K562 (cell line): Measurements from ENCODE around the gene ZFAND6. TPM values are rescaled to one million over a fixed set of nuclear protein-coding genes. Genes with fewer than 3 reads are reported as not detected.

Experiments
- ATAC-seq: fragments of 200-7000 bp; cut with Tn5 transposase; 3 replicates; pipeline ENCODE4 v1.9.1; 2020; ENCODE audit warnings: moderate library complexity
- BruUV-seq: library from RNA; stranded (reverse); fragments of 400-500 nt; replicated peaks from 2 replicates; lab custom pipeline; 2021; lab: Mats Ljungman, UMichigan
- CTCF ChIA-PET: fragments of 300-600 bp; formaldehyde crosslinking; extraction: SDS; loops from one replicate; lab custom pipeline; 2021; ENCODE audit warnings: low intra/inter-chr PET ratio; lab: Yijun Ruan, JAX
- POLR2A ChIA-PET: fragments of 300-600, 350-650 bp; sonication (Branson Sonifier 250); formaldehyde crosslinking; extraction: SDS; loops from one replicate; lab custom pipeline; 2021; ENCODE audit warnings: antibody characterized with exemption, inconsistent platforms; lab: Yijun Ruan, JAX
- DNase-seq, 4 experiments: peaks; one replicate each; pipeline versions ENCODE4 v3.0.0 to v3.0.0-alpha.2; 2011 to 2018; ENCODE audit warnings: low spot score in 3 of 4, mixed read lengths in 3 of 4; ENCODE audit errors: extremely low read depth in 1 of 4
- FAIRE-seq: peaks from 2 replicates; lab custom pipeline; 2011; peaks lifted over from hg19 to GRCh38; lab: Jason Lieb, UNC
- H2AFZ ChIP-seq: 2 replicates; pipeline ENCODE4 v1.6.0; 2011; ENCODE audit warnings: low read depth, low read length, control low read depth, inconsistent platforms
- H3K27ac ChIP-seq: fragments of 200-600 bp; 3 replicates; pipeline ENCODE4 v1.8.0; 2011; ENCODE audit warnings: low read depth, mild to moderate bottlenecking, control low read depth, inconsistent platforms, low read length, moderate library complexity, mixed read lengths; ENCODE audit errors: extremely low read depth
- H3K27me3 ChIP-seq, 2 experiments: fragments of 300-600 bp in 1 of 2; 2 replicates in 1 of 2; 3 replicates in 1 of 2; pipeline versions ENCODE4 v1.6.0 to v1.8.0; 2011; ENCODE audit warnings: inconsistent platforms in 2 of 2, low read length in 2 of 2, mild to moderate bottlenecking in 1 of 2, mixed read lengths in 1 of 2, moderate library complexity in 1 of 2; ENCODE audit not compliant: control insufficient read depth in 2 of 2, insufficient read depth in 2 of 2
- H3K36me3 ChIP-seq: fragments of 300-600 bp; 3 replicates; pipeline ENCODE4 v1.8.0; 2011; ENCODE audit warnings: mild to moderate bottlenecking, low read length, inconsistent platforms; ENCODE audit not compliant: control insufficient read depth, insufficient read depth
- H3K4me1 ChIP-seq, 2 experiments: fragments of 200-600 bp in 1 of 2; replicated peaks in 1 of 2; 2 replicates in 1 of 2; 3 replicates in 1 of 2; pipeline versions ENCODE4 v1.5.1 to v1.8.0; 2011; ENCODE audit warnings: inconsistent platforms in 2 of 2, low read length in 2 of 2, mild to moderate bottlenecking in 1 of 2, mixed read lengths in 1 of 2, moderate library complexity in 1 of 2; ENCODE audit not compliant: control insufficient read depth in 2 of 2, insufficient read depth in 2 of 2
- H3K4me2 ChIP-seq: 2 replicates; pipeline ENCODE4 v1.6.1; 2011; ENCODE audit warnings: low read length, control low read depth, inconsistent platforms, mixed read lengths; ENCODE audit not compliant: insufficient read depth
- H3K4me3 ChIP-seq: fragments of 200-600 bp; sonication (generic), shearing (Covaris generic); 2 replicates; pipeline ENCODE4 v1.5.1; 2016; ENCODE audit warnings: control low read depth, inconsistent platforms
- H3K79me2 ChIP-seq: fragments of 200-600 bp; 3 replicates; pipeline ENCODE4 v1.8.0; 2011; ENCODE audit warnings: low read length, inconsistent platforms; ENCODE audit not compliant: control insufficient read depth, insufficient read depth
- H3K9ac ChIP-seq, 2 experiments: 2 replicates each; pipeline versions ENCODE4 v1.6.0 to v1.6.1; 2011; ENCODE audit warnings: low read depth in 2 of 2, low read length in 2 of 2, control low read depth in 1 of 2, inconsistent platforms in 1 of 2, mild to moderate bottlenecking in 1 of 2, mixed read lengths in 1 of 2; ENCODE audit not compliant: insufficient read depth in 1 of 2
- H3K9me1 ChIP-seq: one replicate; pipeline ENCODE4 v1.6.0; 2011; ENCODE audit warnings: inconsistent platforms, mild to moderate bottlenecking, low read length, moderate library complexity; ENCODE audit not compliant: control insufficient read depth, insufficient read depth
- H3K9me3 ChIP-seq: replicated peaks from 2 replicates; pipeline ENCODE4 v1.5.1; 2011; ENCODE audit warnings: low read depth, low read length, inconsistent platforms; ENCODE audit not compliant: control insufficient read depth, insufficient read depth
- H4K20me1 ChIP-seq: replicated peaks from 2 replicates; pipeline ENCODE4 v1.6.1; 2011; ENCODE audit warnings: low read length, inconsistent platforms, mixed read lengths; ENCODE audit not compliant: control insufficient read depth, insufficient read depth
- MEF2D ChIP-seq: conservative IDR thresholded peaks from 2 replicates; pipeline ENCODE4 v1.6.1; 2016; ENCODE audit warnings: low read depth, missing genetic modification characterization, missing compliant biosample characterization
- NFXL1 ChIP-seq: fragments of 450-650 bp; formaldehyde crosslinking; IDR thresholded peaks from 2 replicates; pipeline ENCODE4 v1.4.0; 2021; ENCODE audit warnings: mild to moderate bottlenecking
- RBM15 ChIP-seq: fragments of 200-400 bp; formaldehyde crosslinking; IDR thresholded peaks from 2 replicates; pipeline ENCODE4 v1.6.1; 2018; ENCODE audit warnings: mild to moderate bottlenecking, low read length, moderate library complexity; ENCODE audit not compliant: insufficient read depth
- SP1 ChIP-seq: sonication (generic); formaldehyde crosslinking; IDR thresholded peaks from 2 replicates; pipeline ENCODE4 v1.8.1; 2022; ENCODE audit warnings: mild to moderate bottlenecking, missing genetic modification reagents
- ZNF124 ChIP-seq: sonication (generic); formaldehyde crosslinking; IDR thresholded peaks from 2 replicates; pipeline ENCODE4 v1.8.1; 2022; ENCODE audit warnings: missing genetic modification reagents
- WGBS: fragments of 100-300 bp; shearing (Covaris generic); methylation state at CpG from one replicate; pipeline ENCODE4 v1.1.6; 2016; ENCODE audit warnings: low coverage, mixed read lengths; ENCODE audit not compliant: insufficient coverage; ENCODE audit errors: missing lambda C conversion rate; 5-methylcytosine and 5-hydroxymethylcytosine counted together
- in situ Hi-C: fragments of 300-500 bp; cut with MboI; formaldehyde crosslinking; loops from 4 replicates; pipeline ENCODE4 v1.15.0; 2018; ENCODE audit warnings: inconsistent platforms, mixed read lengths
- intact Hi-C: fragments of 100-400 bp; cut with micrococcal nuclease; formaldehyde crosslinking; loops from 2 replicates; pipeline ENCODE4 v1.14.2; 2022
- polyA plus RNA-seq, 8 experiments: library from polyadenylated mRNA; depleted of rRNA in 4 of 8; stranded (reverse) in 5 of 8; unstranded in 3 of 8; fragments of >200 nt; fragmentation: Nextera tagmentation in 2 of 8; fragmentation: Illumina TruSeq in 1 of 8; extraction: Ambion mirVana in 2 of 8; extraction: Trizol in 1 of 8; gene quantifications; 2 replicates each; pipeline versions ENCODE4 v1.2.1 to v1.2.3, GENCODE V29; 2011 to 2014; ENCODE audit warnings: inconsistent platforms in 1 of 8, missing spikeins in 1 of 8
- total RNA-seq, 7 experiments: library from RNA; depleted of rRNA in 6 of 7; stranded (reverse); fragments of >200 nt in 6 of 7; fragmentation: Illumina TruSeq in 2 of 7; extraction: Trizol in 2 of 7; gene quantifications; 2 replicates each; pipeline versions ENCODE4 v1.2.1 to v1.2.3, GENCODE V29; 2011 to 2021; ENCODE audit warnings: low replicate concordance in 1 of 7
- TF ChIP-seq, protein P1 (sequence below): sonication (generic); formaldehyde crosslinking; IDR thresholded peaks from 2 replicates; pipeline ENCODE4 v1.8.0; 2023; ENCODE audit warnings: missing genetic modification reagents, mild to moderate bottlenecking, borderline replicate concordance
- TF ChIP-seq, protein P2 (sequence below): sonication (generic); formaldehyde crosslinking; IDR thresholded peaks from 2 replicates; pipeline ENCODE4 v1.4.0; 2020; ENCODE audit warnings: mild to moderate bottlenecking, missing genetic modification reagents
- TF ChIP-seq, protein P3 (sequence below): fragments of 250-450 bp; sonication (Bioruptor Pico); IDR thresholded peaks from 2 replicates; pipeline ENCODE4 v1.8.0; 2022; ENCODE audit warnings: moderate library complexity, mild to moderate bottlenecking, inconsistent platforms

Gene ZFAND6
- total and polyA plus RNA-seq, 9 of the 15 experiments (the other 6 are each of a cell fraction or from before 2014, with no cell fraction given), result 53.9 to 206 (median 88.9) TPM

DNA sequence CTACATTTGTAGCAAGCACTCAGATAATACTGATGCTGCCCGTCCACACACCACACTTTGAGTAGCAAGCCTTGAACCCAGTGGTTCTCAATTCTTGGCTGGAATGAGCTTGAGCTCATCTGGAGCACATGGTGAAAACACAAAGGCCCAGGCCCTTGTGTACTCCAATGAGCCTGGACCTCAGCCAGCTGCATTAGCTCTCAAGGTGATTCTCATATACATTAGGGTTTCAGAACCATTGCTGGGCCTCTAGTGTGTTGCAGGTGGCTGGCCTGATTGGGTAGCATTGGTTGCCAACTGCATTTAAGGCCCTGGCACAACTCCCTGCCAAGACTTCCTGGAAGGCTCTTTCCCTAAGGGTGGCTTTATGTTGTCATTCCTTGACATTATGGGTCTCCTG is 23.4 kb upstream of the ZFAND6 start (continued):
- TF ChIP-seq RBM15 (no peak), ZNF124 (no peak), MEF2D (tag) (no peak)
- TF ChIP-seq, all 486 proteins: peak for 0

DNA sequence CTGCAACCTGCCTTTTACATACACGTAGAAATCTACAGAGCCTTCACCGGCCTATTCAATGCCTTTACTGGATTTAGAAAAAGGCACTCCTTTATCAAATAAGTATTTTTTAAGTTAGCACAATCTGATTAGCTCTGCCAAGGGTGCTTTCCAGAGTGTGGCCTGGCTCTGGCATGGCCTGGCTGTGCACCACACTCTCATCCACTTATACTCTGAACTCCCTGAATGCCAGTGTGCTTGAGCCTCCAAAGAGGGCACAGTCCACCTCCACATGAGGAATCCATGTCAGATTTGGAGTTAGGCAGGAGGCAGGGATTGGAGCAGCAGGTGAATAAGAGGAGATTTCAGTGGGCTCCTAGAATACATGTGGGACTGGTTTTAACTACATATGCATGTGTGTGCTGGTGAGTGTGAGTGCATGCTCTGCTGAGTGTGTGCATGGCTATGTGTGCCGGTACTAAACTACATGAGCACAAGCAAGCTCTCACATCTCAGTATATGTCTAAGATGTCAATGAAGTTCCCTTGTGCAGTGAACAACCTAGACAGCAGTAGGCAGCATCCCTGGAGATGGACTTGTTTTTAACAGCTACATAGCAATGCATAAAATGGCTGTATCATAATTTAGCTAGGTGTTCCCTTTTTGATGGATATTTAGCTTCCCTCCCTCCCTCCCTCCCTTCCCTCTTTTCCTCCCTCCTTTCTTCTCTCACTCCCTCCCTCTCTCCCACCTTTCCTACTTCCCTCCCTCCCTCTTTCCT is 17.8 kb upstream of the ZFAND6 start:
- DNase-seq (no peak), ATAC-seq (no peak), FAIRE-seq (no peak)
- Histone ChIP-seq H3K79me2 (no peaks in the 10 kb centered on the region), H3K27ac (no peak overlapping the region), H2AFZ (no peak overlapping the region), H3K36me3 (no peaks in the 10 kb centered on the region), H3K4me2 (no peak overlapping the region), H3K4me1 (no peaks in the 10 kb centered on the region), H4K20me1 (no peaks in the 10 kb centered on the region), H3K9ac (no peak overlapping the region), H3K9me1 (no peaks in the 10 kb centered on the region), H3K9me3 (no peaks in the 10 kb centered on the region), H3K4me3 (no peak overlapping the region), H3K27me3 (no peaks in the 10 kb centered on the region)
- TF ChIP-seq, protein P1, sequence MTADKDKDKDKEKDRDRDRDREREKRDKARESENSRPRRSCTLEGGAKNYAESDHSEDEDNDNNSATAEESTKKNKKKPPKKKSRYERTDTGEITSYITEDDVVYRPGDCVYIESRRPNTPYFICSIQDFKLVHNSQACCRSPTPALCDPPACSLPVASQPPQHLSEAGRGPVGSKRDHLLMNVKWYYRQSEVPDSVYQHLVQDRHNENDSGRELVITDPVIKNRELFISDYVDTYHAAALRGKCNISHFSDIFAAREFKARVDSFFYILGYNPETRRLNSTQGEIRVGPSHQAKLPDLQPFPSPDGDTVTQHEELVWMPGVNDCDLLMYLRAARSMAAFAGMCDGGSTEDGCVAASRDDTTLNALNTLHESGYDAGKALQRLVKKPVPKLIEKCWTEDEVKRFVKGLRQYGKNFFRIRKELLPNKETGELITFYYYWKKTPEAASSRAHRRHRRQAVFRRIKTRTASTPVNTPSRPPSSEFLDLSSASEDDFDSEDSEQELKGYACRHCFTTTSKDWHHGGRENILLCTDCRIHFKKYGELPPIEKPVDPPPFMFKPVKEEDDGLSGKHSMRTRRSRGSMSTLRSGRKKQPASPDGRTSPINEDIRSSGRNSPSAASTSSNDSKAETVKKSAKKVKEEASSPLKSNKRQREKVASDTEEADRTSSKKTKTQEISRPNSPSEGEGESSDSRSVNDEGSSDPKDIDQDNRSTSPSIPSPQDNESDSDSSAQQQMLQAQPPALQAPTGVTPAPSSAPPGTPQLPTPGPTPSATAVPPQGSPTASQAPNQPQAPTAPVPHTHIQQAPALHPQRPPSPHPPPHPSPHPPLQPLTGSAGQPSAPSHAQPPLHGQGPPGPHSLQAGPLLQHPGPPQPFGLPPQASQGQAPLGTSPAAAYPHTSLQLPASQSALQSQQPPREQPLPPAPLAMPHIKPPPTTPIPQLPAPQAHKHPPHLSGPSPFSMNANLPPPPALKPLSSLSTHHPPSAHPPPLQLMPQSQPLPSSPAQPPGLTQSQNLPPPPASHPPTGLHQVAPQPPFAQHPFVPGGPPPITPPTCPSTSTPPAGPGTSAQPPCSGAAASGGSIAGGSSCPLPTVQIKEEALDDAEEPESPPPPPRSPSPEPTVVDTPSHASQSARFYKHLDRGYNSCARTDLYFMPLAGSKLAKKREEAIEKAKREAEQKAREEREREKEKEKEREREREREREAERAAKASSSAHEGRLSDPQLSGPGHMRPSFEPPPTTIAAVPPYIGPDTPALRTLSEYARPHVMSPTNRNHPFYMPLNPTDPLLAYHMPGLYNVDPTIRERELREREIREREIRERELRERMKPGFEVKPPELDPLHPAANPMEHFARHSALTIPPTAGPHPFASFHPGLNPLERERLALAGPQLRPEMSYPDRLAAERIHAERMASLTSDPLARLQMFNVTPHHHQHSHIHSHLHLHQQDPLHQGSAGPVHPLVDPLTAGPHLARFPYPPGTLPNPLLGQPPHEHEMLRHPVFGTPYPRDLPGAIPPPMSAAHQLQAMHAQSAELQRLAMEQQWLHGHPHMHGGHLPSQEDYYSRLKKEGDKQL (CRISPR knock-in tag), result no peak
- TF ChIP-seq NFXL1 (CRISPR knock-in tag) (no peak), SP1 (CRISPR knock-in tag) (no peak)
- TF ChIP-seq, protein P2, sequence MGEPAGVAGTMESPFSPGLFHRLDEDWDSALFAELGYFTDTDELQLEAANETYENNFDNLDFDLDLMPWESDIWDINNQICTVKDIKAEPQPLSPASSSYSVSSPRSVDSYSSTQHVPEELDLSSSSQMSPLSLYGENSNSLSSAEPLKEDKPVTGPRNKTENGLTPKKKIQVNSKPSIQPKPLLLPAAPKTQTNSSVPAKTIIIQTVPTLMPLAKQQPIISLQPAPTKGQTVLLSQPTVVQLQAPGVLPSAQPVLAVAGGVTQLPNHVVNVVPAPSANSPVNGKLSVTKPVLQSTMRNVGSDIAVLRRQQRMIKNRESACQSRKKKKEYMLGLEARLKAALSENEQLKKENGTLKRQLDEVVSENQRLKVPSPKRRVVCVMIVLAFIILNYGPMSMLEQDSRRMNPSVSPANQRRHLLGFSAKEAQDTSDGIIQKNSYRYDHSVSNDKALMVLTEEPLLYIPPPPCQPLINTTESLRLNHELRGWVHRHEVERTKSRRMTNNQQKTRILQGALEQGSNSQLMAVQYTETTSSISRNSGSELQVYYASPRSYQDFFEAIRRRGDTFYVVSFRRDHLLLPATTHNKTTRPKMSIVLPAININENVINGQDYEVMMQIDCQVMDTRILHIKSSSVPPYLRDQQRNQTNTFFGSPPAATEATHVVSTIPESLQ, result no peak
- TF ChIP-seq, protein P3, sequence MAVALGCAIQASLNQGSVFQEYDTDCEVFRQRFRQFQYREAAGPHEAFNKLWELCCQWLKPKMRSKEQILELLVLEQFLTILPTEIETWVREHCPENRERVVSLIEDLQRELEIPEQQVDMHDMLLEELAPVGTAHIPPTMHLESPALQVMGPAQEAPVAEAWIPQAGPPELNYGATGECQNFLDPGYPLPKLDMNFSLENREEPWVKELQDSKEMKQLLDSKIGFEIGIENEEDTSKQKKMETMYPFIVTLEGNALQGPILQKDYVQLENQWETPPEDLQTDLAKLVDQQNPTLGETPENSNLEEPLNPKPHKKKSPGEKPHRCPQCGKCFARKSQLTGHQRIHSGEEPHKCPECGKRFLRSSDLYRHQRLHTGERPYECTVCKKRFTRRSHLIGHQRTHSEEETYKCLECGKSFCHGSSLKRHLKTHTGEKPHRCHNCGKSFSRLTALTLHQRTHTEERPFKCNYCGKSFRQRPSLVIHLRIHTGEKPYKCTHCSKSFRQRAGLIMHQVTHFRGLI (CRISPR knock-in tag), result no peak
- no TSS peak for BruUV-seq
- POLR2A ChIA-PET, result interaction anchor here (0.7 kb wide), 1 partner anchor 1250 kb away, joined by 3 read pairs; no protein-coding TSS in a partner anchor
- in situ Hi-C loops, result no loop called here
- intact Hi-C loops, result no loop called here
- 22% methylated on average over 3 of the region's 3 CpGs for WGBS
- CTCF ChIA-PET, result no interaction called here
